ENCODE data around the gene GORASP1. TPM values are rescaled to one million over a fixed set of nuclear protein-coding genes. Genes with fewer than 3 reads are reported as not detected.

GORASP1 gene
- total RNA-seq, 4 donors from 2014 or later = 34.3 to 81.9 (median 38.5) TPM

- no peak for ATAC-seq
- intact Hi-C loops (cut with DNase I; ENCODE audit: low total_unique reads) = no loop called here
- no peaks in the 10 kb centered on the region for H3K4me1 ChIP-seq
- no peaks in the 10 kb centered on the region for H3K27me3 ChIP-seq
- peaks cover 7 to 88% of the 10 kb centered on the region in 2 donors for H3K36me3 ChIP-seq
- H3K4me3 ChIP-seq = no peak overlapping the region
- H3K27ac ChIP-seq = no peak overlapping the region
- in situ Hi-C loops (cut with MboI; ENCODE audit: low sequenced_read_pairs in 4 of 4) = no loop called here
- TF ChIP-seq CTCF (IDR thresholded peaks at IDR 0.05 in 4 of 5, conservative IDR thresholded peaks at IDR 0.05 in 1 of 5) (no peak), POLR2A (IDR thresholded peaks at IDR 0.05) (no peak)
- H3K9me3 ChIP-seq = no peaks in the 10 kb centered on the region
- DNase-seq = no peak
Measured at GRCh38 chr3:39088889-39089288, 18.5 kb downstream of the GORASP1 start.

DNA sequence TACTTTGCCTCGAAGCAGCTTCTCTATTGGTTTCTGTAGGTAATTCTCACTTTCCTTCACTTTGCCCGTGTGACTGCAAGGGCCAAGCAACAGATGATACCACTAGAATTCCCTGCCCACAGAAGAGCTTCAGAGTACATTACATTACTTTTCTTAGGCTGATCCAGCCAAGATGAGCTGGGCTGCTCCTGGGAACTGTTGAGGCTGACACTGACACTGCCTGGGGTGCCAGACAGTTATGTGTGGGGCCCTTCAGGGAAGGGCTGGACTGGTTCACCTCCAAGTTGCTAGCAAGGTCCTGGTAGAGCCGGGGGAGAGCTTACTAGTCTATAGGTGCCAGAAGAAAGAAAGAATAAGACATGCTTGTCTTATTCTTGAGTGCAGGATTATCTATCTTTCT, 19.0 kb downstream of the GORASP1 start:
- intact Hi-C loops (cut with DNase I; ENCODE audit: low total_unique reads) = no loop called here
- no peaks in the 10 kb centered on the region for H3K27me3 ChIP-seq
- in situ Hi-C loops (cut with MboI; ENCODE audit: low sequenced_read_pairs in 4 of 4) = no loop called here
- DNase-seq (no peak), ATAC-seq (no peak)
- peaks cover 7 to 88% of the 10 kb centered on the region in 2 donors for H3K36me3 ChIP-seq
- no peak overlapping the region for H3K27ac ChIP-seq
- H3K9me3 ChIP-seq = no peaks in the 10 kb centered on the region
- H3K4me1 ChIP-seq = no peaks in the 10 kb centered on the region
- no peak overlapping the region for H3K4me3 ChIP-seq
- TF ChIP-seq CTCF (IDR thresholded peaks at IDR 0.05 in 4 of 5, conservative IDR thresholded peaks at IDR 0.05 in 1 of 5) (no peak), POLR2A (IDR thresholded peaks at IDR 0.05) (no peak)

DNA sequence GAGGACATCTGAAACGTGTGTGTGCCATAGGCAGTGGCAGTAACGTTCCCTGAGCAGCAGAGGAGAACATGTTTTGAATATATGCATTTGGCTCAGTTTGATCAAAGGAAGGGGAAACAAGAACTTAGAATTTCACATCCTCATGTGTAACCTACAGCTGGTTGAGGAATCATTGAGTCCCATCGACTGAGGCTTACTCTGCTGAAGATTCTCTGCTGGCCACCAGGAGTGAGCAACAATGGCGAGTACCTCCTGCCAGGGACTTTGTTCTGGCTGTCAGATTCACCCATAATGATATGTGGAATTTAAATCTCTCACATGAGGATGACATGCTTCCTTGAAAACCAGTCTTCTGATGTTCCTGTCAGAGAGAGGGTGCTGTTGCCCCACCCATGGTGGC, 21.3 kb downstream of the GORASP1 start:
- ATAC-seq (no peak), DNase-seq (no peak)
- in situ Hi-C loops (cut with MboI; ENCODE audit: low sequenced_read_pairs in 4 of 4) (no loop called here), intact Hi-C loops (cut with DNase I; ENCODE audit: low total_unique reads) (no loop called here)
- Histone ChIP-seq H3K9me3 (no peaks in the 10 kb centered on the region), H3K4me3 (no peak overlapping the region), H3K27me3 (no peaks in the 10 kb centered on the region), H3K4me1 (no peaks in the 10 kb centered on the region), H3K27ac (no peak overlapping the region), H3K36me3 (peaks cover 7 to 79% of the 10 kb centered on the region in 2 donors)
- TF ChIP-seq CTCF (IDR thresholded peaks at IDR 0.05 in 4 of 5, conservative IDR thresholded peaks at IDR 0.05 in 1 of 5) = no peak
- TF ChIP-seq POLR2A (IDR thresholded peaks at IDR 0.05) = no peak

DNA sequence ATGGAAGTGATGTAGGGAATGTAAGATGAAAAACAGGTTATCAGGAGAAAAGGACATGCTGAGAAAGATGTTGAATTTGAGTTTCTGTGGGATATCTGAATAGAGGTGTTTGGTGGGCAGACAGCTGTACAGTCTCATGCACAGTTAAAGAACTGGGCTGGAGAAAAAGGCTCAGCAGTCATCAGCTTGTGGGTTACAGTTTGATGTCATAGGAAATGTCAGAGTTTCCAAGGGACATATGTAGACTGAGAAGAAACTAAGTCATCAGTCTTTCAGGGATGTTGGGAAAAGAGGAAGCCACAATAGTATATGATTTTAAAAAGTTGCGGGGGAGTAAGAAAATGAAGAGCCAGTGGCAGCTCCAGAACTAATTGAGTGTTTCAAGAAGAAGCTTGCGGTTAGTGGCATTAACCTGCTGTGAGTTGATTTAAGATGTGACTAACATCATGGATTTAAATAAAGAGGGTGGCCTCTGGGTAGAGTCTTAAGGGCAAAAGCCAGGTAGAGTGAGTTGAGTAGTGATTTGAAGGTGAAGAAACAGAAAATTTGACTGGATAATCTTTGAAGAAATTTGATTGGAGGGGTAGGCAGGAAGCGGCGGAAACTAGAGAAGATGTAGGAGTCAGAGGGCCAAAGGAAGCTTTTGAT, 24.6 kb downstream of the GORASP1 start:
- ATAC-seq (no peak), DNase-seq (no peak)
- Histone ChIP-seq H3K9me3 (no peaks in the 10 kb centered on the region), H3K36me3 (peaks cover 0 to 56% of the 10 kb centered on the region in 2 donors), H3K27ac (no peak overlapping the region), H3K27me3 (no peaks in the 10 kb centered on the region), H3K4me1 (no peaks in the 10 kb centered on the region), H3K4me3 (no peak overlapping the region)
- TF ChIP-seq CTCF (IDR thresholded peaks at IDR 0.05 in 4 of 5, conservative IDR thresholded peaks at IDR 0.05 in 1 of 5) (no peak), POLR2A (IDR thresholded peaks at IDR 0.05) (no peak)
- intact Hi-C loops (cut with DNase I; ENCODE audit: low total_unique reads) (no loop called here), in situ Hi-C loops (cut with MboI; ENCODE audit: low sequenced_read_pairs in 4 of 4) (no loop called here)

- Histone ChIP-seq H3K4me3 (no peak overlapping the region), H3K27me3 (no peaks in the 10 kb centered on the region), H3K4me1 (no peaks in the 10 kb centered on the region), H3K36me3 (peaks cover 0 to 52% of the 10 kb centered on the region in 2 donors), H3K9me3 (no peaks in the 10 kb centered on the region), H3K27ac (no peak overlapping the region)
- ATAC-seq = no peak
- intact Hi-C loops (cut with DNase I; ENCODE audit: low total_unique reads) = no loop called here
- in situ Hi-C loops (cut with MboI; ENCODE audit: low sequenced_read_pairs in 4 of 4) = no loop called here
- no peak for DNase-seq
- no peak for TF ChIP-seq CTCF (IDR thresholded peaks at IDR 0.05 in 4 of 5, conservative IDR thresholded peaks at IDR 0.05 in 1 of 5)
- TF ChIP-seq POLR2A (IDR thresholded peaks at IDR 0.05) = no peak
Measured at GRCh38 chr3:39080026-39080425, 27.4 kb downstream of the GORASP1 start.

Data from gastrocnemius medialis (tissue), 4 donors.